Ishikawa (cell line): ENCODE results near the gene AGAP1.

Source experiments
- CEBPB ChIP-seq: IDR thresholded peaks from 2 replicates; pipeline ENCODE4 v1.6.1; 2012
- FOXM1 ChIP-seq: IDR thresholded peaks from 2 replicates; pipeline ENCODE4 v1.6.1; 2012; ENCODE audit warnings: low read depth, borderline replicate concordance
- RAD21 ChIP-seq: IDR thresholded peaks from 2 replicates; pipeline ENCODE4 v1.6.1; 2012; ENCODE audit warnings: low read depth
- TF ChIP-seq, protein P1 (sequence below): IDR thresholded peaks from 2 replicates; pipeline ENCODE4 v1.6.1; 2012; ENCODE audit warnings: low read depth, mild to moderate bottlenecking

GRCh38 chr2:235849489-235849888 lies 355.6 kb downstream of the AGAP1 start:
- TF ChIP-seq FOXM1 (no peak), RAD21 (no peak), CEBPB (no peak)
- TF ChIP-seq, protein P1, sequence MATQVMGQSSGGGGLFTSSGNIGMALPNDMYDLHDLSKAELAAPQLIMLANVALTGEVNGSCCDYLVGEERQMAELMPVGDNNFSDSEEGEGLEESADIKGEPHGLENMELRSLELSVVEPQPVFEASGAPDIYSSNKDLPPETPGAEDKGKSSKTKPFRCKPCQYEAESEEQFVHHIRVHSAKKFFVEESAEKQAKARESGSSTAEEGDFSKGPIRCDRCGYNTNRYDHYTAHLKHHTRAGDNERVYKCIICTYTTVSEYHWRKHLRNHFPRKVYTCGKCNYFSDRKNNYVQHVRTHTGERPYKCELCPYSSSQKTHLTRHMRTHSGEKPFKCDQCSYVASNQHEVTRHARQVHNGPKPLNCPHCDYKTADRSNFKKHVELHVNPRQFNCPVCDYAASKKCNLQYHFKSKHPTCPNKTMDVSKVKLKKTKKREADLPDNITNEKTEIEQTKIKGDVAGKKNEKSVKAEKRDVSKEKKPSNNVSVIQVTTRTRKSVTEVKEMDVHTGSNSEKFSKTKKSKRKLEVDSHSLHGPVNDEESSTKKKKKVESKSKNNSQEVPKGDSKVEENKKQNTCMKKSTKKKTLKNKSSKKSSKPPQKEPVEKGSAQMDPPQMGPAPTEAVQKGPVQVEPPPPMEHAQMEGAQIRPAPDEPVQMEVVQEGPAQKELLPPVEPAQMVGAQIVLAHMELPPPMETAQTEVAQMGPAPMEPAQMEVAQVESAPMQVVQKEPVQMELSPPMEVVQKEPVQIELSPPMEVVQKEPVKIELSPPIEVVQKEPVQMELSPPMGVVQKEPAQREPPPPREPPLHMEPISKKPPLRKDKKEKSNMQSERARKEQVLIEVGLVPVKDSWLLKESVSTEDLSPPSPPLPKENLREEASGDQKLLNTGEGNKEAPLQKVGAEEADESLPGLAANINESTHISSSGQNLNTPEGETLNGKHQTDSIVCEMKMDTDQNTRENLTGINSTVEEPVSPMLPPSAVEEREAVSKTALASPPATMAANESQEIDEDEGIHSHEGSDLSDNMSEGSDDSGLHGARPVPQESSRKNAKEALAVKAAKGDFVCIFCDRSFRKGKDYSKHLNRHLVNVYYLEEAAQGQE: no peak
